Right atrium auricular region (tissue), 2 donors: ENCODE measurements around the gene LMNTD2. TPM values are rescaled to one million over a fixed set of nuclear protein-coding genes. Genes with fewer than 3 reads are reported as not detected.

Experiments used
- DNase-seq: peaks from one replicate; pipeline ENCODE4 v3.0.0-alpha.2; 2019; ENCODE audit warnings: low spot score
- H3K27ac ChIP-seq, 2 donors: fragments of 200-600 bp; sonication (generic); 1 replicate in 1 of 2; 2 replicates in 1 of 2; pipeline ENCODE4 v1.5.1; 2016 to 2019
- H3K27me3 ChIP-seq, 2 donors: fragments of 200-600 bp; sonication (generic); one replicate each; pipeline versions ENCODE4 v1.5.1 to v1.6.0; 2017 to 2019
- H3K36me3 ChIP-seq: fragments of 200-600 bp; sonication (generic); one replicate; pipeline ENCODE4 v1.5.1; 2016
- H3K4me1 ChIP-seq, 2 donors: fragments of 200-600 bp; sonication (generic); one replicate each; pipeline versions ENCODE4 v1.5.1 to v1.6.0; 2017 to 2019
- H3K4me3 ChIP-seq, 2 donors: fragments of 200-600 bp; sonication (generic); 1 replicate in 1 of 2; 2 replicates in 1 of 2; pipeline ENCODE4 v1.5.1; 2017 to 2019; ENCODE audit warnings: mild to moderate bottlenecking in 1 of 2, moderate library complexity in 1 of 2
- H3K9me3 ChIP-seq, 2 donors: fragments of 200-600 bp; sonication (generic); one replicate each; pipeline ENCODE4 v1.5.1; 2019
- CTCF ChIP-seq, 2 donors: fragments of 200-600 bp; sonication (generic); IDR thresholded peaks; one replicate each; pipeline ENCODE4 v1.5.1; 2019; ENCODE audit warnings: antibody characterized with exemption in 2 of 2
- total RNA-seq, 2 donors: library from RNA; depleted of rRNA; stranded (reverse); fragments of >200 nt; gene quantifications; one replicate each; pipeline ENCODE4 v1.1.0, GENCODE V29; 2016

LMNTD2 gene
- total RNA-seq, 2 donors from 2014 or later, result 0.33 to 0.86 TPM

GRCh38 chr11:534396-535209 is 25.9 kb downstream of the LMNTD2 start:
- H3K36me3 ChIP-seq, result peaks cover 25% of the 10 kb centered on the region

GRCh38 chr11:533586-534395 is 26.7 kb downstream of the LMNTD2 start:
- Histone ChIP-seq H3K27me3 (no peaks in the 10 kb centered on the region), H3K27ac (peak overlapping the region in 1 of 2 donors; percentile 73), H3K36me3 (peaks cover 25% of the 10 kb centered on the region), H3K4me1 (peaks cover 0 to 39% of the 10 kb centered on the region in 2 donors), H3K4me3 (peak overlapping the region in 1 of 2 donors; percentile 88), H3K9me3 (no peaks in the 10 kb centered on the region)
- TF ChIP-seq CTCF (IDR thresholded peaks at IDR 0.05), result no peak
- DNase-seq, result no peak

More at GRCh38 chr11:534396-535209, 25.9 kb downstream of the LMNTD2 start:
- DNase-seq, result no peak
- Histone ChIP-seq H3K4me3 (peak overlapping the region; percentile 70 to 88), H3K9me3 (no peaks in the 10 kb centered on the region), H3K4me1 (peaks cover 0 to 39% of the 10 kb centered on the region in 2 donors), H3K27ac (peak overlapping the region; percentile 31 to 73), H3K27me3 (no peaks in the 10 kb centered on the region)
- no peak for TF ChIP-seq CTCF (IDR thresholded peaks at IDR 0.05)

GRCh38 chr11:532986-533585 is 27.5 kb downstream of the LMNTD2 start:
- no peak overlapping the region for H3K27ac ChIP-seq
- no peak for DNase-seq
- H3K9me3 ChIP-seq, result no peaks in the 10 kb centered on the region
- no peak overlapping the region for H3K4me3 ChIP-seq
- peaks cover 25% of the 10 kb centered on the region for H3K36me3 ChIP-seq
- no peak for TF ChIP-seq CTCF (IDR thresholded peaks at IDR 0.05)
- H3K27me3 ChIP-seq, result no peaks in the 10 kb centered on the region
- H3K4me1 ChIP-seq, result peaks cover 0 to 39% of the 10 kb centered on the region in 2 donors

GRCh38 chr11:532527-532985 is 28.0 kb downstream of the LMNTD2 start:
- no peak overlapping the region for H3K27ac ChIP-seq
- DNase-seq, result no peak

More at GRCh38 chr11:532527-532985, 28.0 kb downstream of the LMNTD2 start:
- H3K4me1 ChIP-seq, result peaks cover 0 to 36% of the 10 kb centered on the region in 2 donors
- H3K36me3 ChIP-seq, result peaks cover 25% of the 10 kb centered on the region
- no peak for TF ChIP-seq CTCF (IDR thresholded peaks at IDR 0.05)
- H3K27me3 ChIP-seq, result no peaks in the 10 kb centered on the region
- no peak overlapping the region for H3K4me3 ChIP-seq
- H3K9me3 ChIP-seq, result no peaks in the 10 kb centered on the region
